H1 (cell line): Measurements from ENCODE around the gene WNT7A.

Source experiments
- ASH2L ChIP-seq: fragments of 200-600, 300-600 bp; sonication (generic); IDR thresholded peaks from one replicate; pipeline ENCODE4 v1.7.1; 2017; ENCODE audit warnings: low read length
- ATF3 ChIP-seq: IDR thresholded peaks from 2 replicates; pipeline ENCODE4 v1.6.1; 2011; ENCODE audit warnings: low read depth, mild to moderate bottlenecking, low read length; ENCODE audit not compliant: insufficient read depth
- CEBPB ChIP-seq: IDR thresholded peaks from 2 replicates; pipeline ENCODE4 v1.6.1; 2012; ENCODE audit warnings: low read depth, low read length
- CTCF ChIP-seq, 3 experiments: IDR thresholded peaks; 1 replicate in 2 of 3; 2 replicates in 1 of 3; pipeline versions ENCODE4 v1.5.1 to v1.6.1; 2011; ENCODE audit warnings: low read length in 3 of 3, mild to moderate bottlenecking in 3 of 3, inconsistent platforms in 2 of 3, low read depth in 1 of 3, moderate library complexity in 1 of 3; ENCODE audit not compliant: insufficient read depth in 1 of 3; ENCODE audit errors: control extremely low read depth in 1 of 3
- EGR1 ChIP-seq: IDR thresholded peaks from 2 replicates; pipeline ENCODE4 v1.6.1; 2011; ENCODE audit warnings: low read depth, low read length, borderline replicate concordance
- EZH2 ChIP-seq: fragments of 200-600 bp; sonication (generic); IDR thresholded peaks from 2 replicates; pipeline ENCODE4 v1.7.1; 2012; ENCODE audit warnings: low read depth, mild to moderate bottlenecking, moderate library complexity, low read length, inconsistent platforms; ENCODE audit not compliant: severe bottlenecking
- JUN ChIP-seq: IDR thresholded peaks from 2 replicates; pipeline ENCODE4 v1.6.1; 2011; ENCODE audit warnings: low read depth, mild to moderate bottlenecking, improper control_type of control experiment, low read length
- POLR2A ChIP-seq, 2 experiments: IDR thresholded peaks; 1 replicate in 1 of 2; 2 replicates in 1 of 2; pipeline ENCODE4 v1.6.1; 2011; ENCODE audit warnings: low read depth in 2 of 2, low read length in 2 of 2, mild to moderate bottlenecking in 2 of 2; ENCODE audit errors: control extremely low read depth in 1 of 2
- POLR2AphosphoS5 ChIP-seq: IDR thresholded peaks from 2 replicates; pipeline ENCODE4 v1.6.1; 2011; ENCODE audit warnings: low read depth, low read length
- RAD21 ChIP-seq, 2 experiments: IDR thresholded peaks in 1 of 2; conservative IDR thresholded peaks in 1 of 2; 2 replicates each; pipeline ENCODE4 v1.6.1; 2011; ENCODE audit warnings: low read depth in 2 of 2, low read length in 2 of 2, improper control_type of control experiment in 1 of 2, inconsistent platforms in 1 of 2, mild to moderate bottlenecking in 1 of 2, moderate library complexity in 1 of 2
- RFX5 ChIP-seq: IDR thresholded peaks from 2 replicates; pipeline ENCODE4 v1.6.1; 2011; ENCODE audit warnings: low read depth, low read length, improper control_type of control experiment, borderline replicate concordance
- RNF2 ChIP-seq: fragments of 200-900, 300-1000 bp; sonication (generic); IDR thresholded peaks from 2 replicates; pipeline ENCODE4 v1.7.1; 2016; ENCODE audit warnings: borderline replicate concordance, low read depth, mild to moderate bottlenecking, antibody characterized with exemption, low read length; ENCODE audit not compliant: poor library complexity, severe bottlenecking; ENCODE audit errors: missing control alignments
- ZNF274 ChIP-seq: IDR thresholded peaks from 2 replicates; pipeline ENCODE4 v1.7.0; 2012; ENCODE audit warnings: low read length, borderline replicate concordance; ENCODE audit errors: extremely low read depth

- TF ChIP-seq RAD21 (IDR thresholded peaks at IDR 0.05 in 1 of 2, conservative IDR thresholded peaks at IDR 0.05 in 1 of 2; ENCODE audit: low read depth in 2 of 2, low read length in 2 of 2) (no peak), CTCF (IDR thresholded peaks at IDR 0.05; ENCODE audit: control extremely low read depth in 1 of 3, insufficient read depth in 1 of 3, low read depth in 1 of 3, low read length in 3 of 3) (no peak), EZH2 (no peak), POLR2A (IDR thresholded peaks at IDR 0.05; ENCODE audit: control extremely low read depth in 1 of 2, low read depth in 2 of 2, low read length in 2 of 2) (no peak), RNF2 (no peak), ATF3 (no peak), EGR1 (no peak), ZNF274 (no peak), JUN (no peak), CEBPB (no peak), ASH2L (no peak), RFX5 (no peak), POLR2AphosphoS5 (no peak)
Measured at GRCh38 chr3:13783476-13783875, 96.4 kb downstream of the WNT7A start.
